ENCODE data around the gene C1orf167.

DNA sequence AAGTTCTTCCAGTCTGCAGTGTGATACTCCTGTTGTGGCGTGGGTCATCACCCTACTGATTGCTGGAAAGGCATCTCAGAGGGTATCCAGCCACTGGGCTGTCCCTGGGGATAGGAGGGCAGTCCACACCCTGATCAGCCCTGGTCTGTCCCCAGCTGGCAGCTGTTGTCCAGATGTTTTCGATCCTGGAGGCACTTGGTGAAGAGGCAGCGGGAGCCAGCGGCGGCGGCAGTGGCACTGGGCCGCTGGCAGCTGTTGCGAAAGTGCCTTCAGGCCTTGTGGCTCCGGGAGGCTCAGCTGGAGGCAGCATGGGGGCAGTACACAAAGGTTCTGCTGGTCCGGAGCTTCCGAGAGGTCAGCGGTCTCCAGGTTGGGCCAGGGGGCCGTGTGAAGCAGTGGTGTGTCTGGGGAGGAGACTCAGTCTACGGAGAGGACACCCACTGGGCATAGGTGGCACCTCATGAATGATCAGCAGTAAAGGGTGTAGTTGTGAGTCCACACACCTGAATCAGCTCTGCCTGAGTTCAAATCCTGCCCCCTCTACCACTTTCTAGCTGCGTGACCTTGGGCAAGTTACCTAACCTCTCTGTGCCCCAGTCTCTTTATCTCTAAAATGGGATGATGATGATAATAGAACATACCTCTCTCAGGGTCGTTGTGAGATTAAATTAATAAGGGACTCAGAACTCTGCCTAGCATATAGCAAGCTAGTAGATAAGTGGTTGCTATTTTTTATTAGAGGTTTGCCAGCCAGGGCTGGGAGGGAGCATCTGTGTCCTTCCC is 6.1 kb downstream of the C1orf167 start:
- TF ChIP-seq, protein P1, sequence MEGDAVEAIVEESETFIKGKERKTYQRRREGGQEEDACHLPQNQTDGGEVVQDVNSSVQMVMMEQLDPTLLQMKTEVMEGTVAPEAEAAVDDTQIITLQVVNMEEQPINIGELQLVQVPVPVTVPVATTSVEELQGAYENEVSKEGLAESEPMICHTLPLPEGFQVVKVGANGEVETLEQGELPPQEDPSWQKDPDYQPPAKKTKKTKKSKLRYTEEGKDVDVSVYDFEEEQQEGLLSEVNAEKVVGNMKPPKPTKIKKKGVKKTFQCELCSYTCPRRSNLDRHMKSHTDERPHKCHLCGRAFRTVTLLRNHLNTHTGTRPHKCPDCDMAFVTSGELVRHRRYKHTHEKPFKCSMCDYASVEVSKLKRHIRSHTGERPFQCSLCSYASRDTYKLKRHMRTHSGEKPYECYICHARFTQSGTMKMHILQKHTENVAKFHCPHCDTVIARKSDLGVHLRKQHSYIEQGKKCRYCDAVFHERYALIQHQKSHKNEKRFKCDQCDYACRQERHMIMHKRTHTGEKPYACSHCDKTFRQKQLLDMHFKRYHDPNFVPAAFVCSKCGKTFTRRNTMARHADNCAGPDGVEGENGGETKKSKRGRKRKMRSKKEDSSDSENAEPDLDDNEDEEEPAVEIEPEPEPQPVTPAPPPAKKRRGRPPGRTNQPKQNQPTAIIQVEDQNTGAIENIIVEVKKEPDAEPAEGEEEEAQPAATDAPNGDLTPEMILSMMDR (IDR thresholded peaks at IDR 0.05; ENCODE audit: low read depth, low read length, missing input control) = no peak
- TF ChIP-seq YY1 (IDR thresholded peaks at IDR 0.05) (no peak), RAD21 (IDR thresholded peaks at IDR 0.05) (no peak), GABPA (IDR thresholded peaks at IDR 0.05 in 1 of 2, conservative IDR thresholded peaks at IDR 0.05 in 1 of 2) (no peak), JUND (IDR thresholded peaks at IDR 0.05) (no peak)
- TF ChIP-seq, protein P2, sequence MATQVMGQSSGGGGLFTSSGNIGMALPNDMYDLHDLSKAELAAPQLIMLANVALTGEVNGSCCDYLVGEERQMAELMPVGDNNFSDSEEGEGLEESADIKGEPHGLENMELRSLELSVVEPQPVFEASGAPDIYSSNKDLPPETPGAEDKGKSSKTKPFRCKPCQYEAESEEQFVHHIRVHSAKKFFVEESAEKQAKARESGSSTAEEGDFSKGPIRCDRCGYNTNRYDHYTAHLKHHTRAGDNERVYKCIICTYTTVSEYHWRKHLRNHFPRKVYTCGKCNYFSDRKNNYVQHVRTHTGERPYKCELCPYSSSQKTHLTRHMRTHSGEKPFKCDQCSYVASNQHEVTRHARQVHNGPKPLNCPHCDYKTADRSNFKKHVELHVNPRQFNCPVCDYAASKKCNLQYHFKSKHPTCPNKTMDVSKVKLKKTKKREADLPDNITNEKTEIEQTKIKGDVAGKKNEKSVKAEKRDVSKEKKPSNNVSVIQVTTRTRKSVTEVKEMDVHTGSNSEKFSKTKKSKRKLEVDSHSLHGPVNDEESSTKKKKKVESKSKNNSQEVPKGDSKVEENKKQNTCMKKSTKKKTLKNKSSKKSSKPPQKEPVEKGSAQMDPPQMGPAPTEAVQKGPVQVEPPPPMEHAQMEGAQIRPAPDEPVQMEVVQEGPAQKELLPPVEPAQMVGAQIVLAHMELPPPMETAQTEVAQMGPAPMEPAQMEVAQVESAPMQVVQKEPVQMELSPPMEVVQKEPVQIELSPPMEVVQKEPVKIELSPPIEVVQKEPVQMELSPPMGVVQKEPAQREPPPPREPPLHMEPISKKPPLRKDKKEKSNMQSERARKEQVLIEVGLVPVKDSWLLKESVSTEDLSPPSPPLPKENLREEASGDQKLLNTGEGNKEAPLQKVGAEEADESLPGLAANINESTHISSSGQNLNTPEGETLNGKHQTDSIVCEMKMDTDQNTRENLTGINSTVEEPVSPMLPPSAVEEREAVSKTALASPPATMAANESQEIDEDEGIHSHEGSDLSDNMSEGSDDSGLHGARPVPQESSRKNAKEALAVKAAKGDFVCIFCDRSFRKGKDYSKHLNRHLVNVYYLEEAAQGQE (IDR thresholded peaks at IDR 0.05) = no peak
